GOT3 (cell line): ENCODE data around the gene CTNNBL1.
"Not testable (repeated sequence)": the region's sequence is repeated elsewhere in the genome, so short reads cannot be mapped to it uniquely, and the experiment has no call there.

Experiments used
- DNase-seq: peaks from one replicate; lab custom pipeline; 2025; ENCODE audit warnings: mixed read lengths; lab: John Stamatoyannopoulos, UW

The CTNNBL1 gene

GRCh38 chr20:37850724-37851355 is 157.0 kb downstream of the CTNNBL1 start:
- DNase-seq, result no peak

GRCh38 chr20:37852666-37853065 is 158.8 kb downstream of the CTNNBL1 start:
- no peak for DNase-seq

- DNase-seq, result no peak
Measured at GRCh38 chr20:37853823-37854375, 160.1 kb downstream of the CTNNBL1 start.

GRCh38 chr20:37856034-37856433 is 162.2 kb downstream of the CTNNBL1 start:
- not testable (repeated sequence) for DNase-seq

- no peak for DNase-seq
Measured at GRCh38 chr20:37856932-37857660, 163.3 kb downstream of the CTNNBL1 start.

- DNase-seq, result no peak
Measured at GRCh38 chr20:37859406-37860171, 165.8 kb downstream of the CTNNBL1 start.

GRCh38 chr20:37863289-37863688 is 169.5 kb downstream of the CTNNBL1 start:
- DNase-seq, result no peak

GRCh38 chr20:37864298-37864697 is 170.5 kb downstream of the CTNNBL1 start:
- DNase-seq, result no peak

- DNase-seq, result no peak
Measured at GRCh38 chr20:37866051-37866450, 172.2 kb downstream of the CTNNBL1 start.

GRCh38 chr20:37867289-37868195 is 173.7 kb downstream of the CTNNBL1 start:
- DNase-seq, result no peak

- no peak for DNase-seq
Measured at GRCh38 chr20:37868851-37869333, 175.1 kb downstream of the CTNNBL1 start.

GRCh38 chr20:37869334-37869861 is 175.6 kb downstream of the CTNNBL1 start:
- no peak for DNase-seq

- DNase-seq, result no peak
Measured at GRCh38 chr20:37870294-37870693, 176.5 kb downstream of the CTNNBL1 start.

- DNase-seq, result no peak
Measured at GRCh38 chr20:37871751-37872150, 177.9 kb downstream of the CTNNBL1 start.

GRCh38 chr20:37872161-37872560 is 178.3 kb downstream of the CTNNBL1 start:
- no peak for DNase-seq

- no peak for DNase-seq
Measured at GRCh38 chr20:37873884-37874283, 180.1 kb downstream of the CTNNBL1 start.

- DNase-seq, result no peak
Measured at GRCh38 chr20:37875460-37876175, 181.8 kb downstream of the CTNNBL1 start.

GRCh38 chr20:37876863-37877262 is 183.0 kb downstream of the CTNNBL1 start:
- DNase-seq, result no peak

GRCh38 chr20:37877832-37878772 is 184.3 kb downstream of the CTNNBL1 start:
- no peak for DNase-seq
